Retina (tissue), 1 donor: ENCODE data around the gene CCDC69.
"Not testable (repeated sequence)": the region's sequence is repeated elsewhere in the genome, so short reads cannot be mapped to it uniquely, and the experiment has no call there.

Source experiments
- DNase-seq: peaks from one replicate; pipeline ENCODE4 v3.0.0-alpha.2; 2016

The CCDC69 gene

DNA sequence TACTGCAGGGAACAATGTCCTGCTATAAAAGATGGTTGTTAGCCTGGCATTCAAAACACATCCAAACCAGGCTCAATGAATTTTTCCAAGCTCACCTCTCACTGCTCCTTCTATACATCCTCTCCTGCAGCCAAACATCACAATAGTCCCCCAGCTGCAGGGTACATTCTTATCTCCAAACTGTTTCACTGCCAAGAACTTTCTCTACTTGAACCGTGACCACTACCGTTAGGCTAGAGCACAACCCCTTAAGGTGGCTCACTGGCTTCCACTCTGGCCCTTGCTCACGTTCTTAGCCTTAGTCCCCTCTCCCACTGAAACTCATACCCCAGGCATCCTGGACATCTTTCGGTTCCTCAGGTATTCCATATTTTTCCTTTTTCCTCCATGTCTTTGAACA, 37.4 kb downstream of the CCDC69 start:
- no peak for DNase-seq

DNA sequence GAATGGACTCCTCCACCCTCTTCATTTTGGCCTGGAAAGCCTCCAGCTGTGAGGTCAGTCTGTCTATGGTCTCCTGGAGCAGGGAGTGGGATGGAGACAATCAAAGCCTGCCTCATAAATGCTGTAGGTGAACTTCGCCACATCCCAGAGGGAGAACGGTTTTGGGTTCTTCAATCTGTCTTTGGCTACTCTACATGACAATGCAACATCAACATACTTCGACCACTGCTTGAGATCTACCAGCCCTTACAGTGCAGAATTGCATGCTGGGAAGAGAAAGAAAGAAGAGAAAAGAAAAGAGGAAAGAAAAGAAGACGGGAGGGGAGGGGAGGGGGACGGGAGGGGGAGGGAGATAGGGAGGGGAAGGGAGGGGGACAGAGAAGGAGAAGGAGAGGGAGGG, 37.8 kb downstream of the CCDC69 start:
- DNase-seq, result no peak

DNA sequence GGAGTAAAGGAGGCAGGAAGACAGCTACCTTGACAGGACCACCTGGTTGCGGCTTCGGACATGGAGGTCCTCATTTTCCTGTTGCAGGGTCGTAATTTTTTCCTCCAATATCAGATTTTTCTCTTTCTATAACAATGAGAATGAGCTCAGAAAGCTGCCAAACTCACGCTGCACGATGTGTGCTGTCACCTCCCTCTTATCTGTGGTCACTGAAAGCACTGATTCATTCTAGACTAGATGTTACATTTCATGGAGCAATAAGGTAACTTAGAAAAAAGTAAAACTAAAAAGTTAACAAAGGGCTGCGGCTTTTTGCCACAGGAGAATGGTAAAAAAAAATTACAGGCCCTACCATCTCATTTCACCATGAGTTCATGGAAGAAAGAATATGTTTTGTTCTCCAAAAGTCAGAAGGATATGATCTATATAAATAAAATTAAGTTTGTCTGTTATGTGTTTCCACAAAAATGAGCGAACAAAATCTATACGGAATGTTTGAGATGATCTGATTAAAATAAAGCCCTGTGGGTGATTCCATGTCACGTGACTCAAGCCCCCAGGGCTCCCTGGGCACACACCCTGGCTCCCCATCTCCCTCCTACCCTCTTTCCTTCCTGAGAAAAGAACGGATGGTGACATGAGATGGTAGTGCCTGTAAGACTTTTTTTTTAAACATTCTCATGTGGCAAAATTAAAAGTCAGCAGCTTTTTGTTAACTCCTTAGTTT, 39.4 kb downstream of the CCDC69 start:
- DNase-seq, result no peak

DNA sequence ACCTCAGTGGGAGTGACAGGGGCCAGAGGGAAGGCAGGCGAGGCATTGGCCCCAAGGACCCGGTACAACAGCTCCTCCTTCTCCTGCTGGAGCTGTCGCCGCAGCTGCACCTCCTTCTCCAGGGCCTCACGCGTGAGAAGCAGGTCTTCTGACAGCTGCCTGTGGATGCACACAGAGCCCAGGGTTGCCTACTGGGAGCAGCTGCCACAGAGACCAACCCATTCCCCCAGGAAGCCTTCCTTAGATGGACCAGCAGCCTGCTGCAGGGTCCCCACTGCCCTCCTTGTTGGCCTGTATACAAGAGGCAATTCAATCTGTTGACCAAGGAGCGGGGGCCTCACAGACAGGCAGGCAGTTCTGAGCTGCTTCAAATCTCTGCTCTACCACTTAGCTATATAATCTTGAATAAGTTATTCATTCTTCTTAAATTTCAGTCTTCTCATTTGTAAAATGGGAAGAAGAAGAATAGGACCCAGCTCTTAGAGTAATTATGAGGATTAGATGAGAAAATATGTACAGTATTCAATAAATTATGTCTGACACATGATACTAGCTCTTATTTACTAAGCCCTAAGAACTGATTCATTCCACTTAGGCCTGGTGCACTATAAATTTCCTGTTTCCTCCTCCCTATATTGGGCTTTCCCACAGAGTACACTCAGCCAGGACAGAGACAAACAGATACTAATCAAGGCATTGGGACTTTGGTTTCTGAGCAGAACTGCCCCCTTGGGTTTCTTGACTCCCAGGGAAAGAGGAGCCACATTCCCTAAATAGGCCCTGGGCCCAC, 40.2 kb downstream of the CCDC69 start:
- DNase-seq, result peak; percentile 39

DNA sequence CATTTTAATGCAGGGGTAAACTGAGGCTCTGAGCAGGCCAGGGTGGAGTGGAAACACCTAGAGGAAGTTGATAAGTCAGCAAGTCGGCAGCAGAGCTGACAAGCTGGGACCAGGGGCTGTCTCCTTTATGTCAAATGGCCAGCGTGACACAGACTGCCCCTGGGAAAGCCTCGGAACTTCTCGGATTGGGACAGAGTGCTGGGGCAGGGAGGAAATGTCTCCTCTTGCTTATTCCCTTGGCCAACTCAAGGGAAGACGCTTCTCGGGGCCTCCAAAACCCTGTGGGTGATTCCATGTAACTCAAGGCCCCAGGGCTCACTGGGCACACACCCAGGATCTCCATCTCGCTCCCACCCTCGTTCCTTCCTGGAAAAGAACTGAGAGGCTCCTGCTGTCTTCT, 40.9 kb downstream of the CCDC69 start:
- no peak for DNase-seq

DNA sequence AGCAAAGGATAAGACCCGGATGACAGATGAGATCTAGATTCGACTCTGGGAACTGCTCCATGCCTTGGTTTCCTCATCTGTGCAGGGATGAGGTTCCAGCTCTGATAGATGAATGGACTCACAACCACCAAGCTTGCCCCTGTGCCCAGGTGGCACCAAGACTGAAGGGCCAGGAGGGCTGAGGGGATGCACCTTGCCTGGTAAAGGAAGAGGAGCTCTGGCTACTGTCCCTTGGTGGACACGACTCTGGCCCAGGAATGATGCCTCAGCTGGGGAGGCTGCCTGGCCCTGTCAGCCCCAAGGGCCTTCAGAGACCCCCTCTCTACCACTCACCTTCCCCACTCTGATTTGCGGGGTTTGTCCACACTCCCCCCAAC, 41.4 kb downstream of the CCDC69 start:
- no peak for DNase-seq

DNA sequence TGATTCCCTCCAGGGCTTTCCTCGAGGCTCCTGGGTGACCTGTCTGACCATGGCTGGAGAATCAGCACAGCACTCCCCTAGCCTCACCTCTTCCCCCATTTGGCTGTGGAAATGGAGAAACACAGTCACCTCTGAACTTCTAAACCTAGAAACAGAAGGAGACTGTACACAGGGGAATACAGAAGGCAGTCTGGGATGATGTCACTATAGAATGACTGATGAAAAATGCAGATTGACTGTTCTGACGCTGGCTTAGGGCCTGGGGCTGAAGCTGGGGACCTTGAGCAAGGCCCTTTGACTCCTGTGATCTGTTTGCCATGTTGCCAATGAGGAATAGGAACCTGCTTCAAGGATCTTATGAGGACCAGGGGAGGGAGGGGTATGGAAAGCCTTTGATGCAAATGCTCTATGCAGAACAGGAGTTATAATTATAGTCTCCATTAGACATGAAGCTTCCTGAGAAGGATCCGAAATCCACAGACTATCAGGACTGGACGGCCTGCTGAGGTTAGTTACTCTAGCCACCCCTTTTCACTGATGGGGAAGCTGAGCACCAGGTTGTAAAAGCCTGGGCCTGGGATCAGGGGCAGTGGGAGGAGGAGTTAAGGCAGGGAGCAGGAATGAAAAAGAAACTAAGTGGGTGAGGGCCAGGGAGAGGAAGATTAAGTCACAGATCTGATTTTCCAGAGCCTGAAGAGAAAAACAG, 41.9 kb downstream of the CCDC69 start:
- no peak for DNase-seq

DNA sequence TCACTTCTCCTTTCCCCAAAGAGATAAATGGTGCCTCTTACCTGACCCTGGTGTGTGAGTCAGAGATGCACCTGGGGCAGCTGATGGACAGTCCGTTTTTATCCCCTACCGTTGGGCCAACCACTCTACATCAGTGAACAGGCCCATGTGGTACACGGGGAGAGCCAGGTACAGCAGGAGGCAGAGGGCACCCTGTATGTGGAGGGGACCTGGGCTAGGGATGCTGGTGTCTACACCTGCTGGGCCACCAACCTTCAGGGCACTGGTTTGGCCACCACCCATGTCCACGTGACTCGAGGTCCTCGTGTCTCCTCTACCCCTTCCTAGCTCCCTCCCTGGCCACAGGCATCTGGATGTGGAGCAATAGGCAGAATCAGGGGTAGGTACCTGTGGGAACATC, 43.6 kb downstream of the CCDC69 start:
- no peak for DNase-seq

DNA sequence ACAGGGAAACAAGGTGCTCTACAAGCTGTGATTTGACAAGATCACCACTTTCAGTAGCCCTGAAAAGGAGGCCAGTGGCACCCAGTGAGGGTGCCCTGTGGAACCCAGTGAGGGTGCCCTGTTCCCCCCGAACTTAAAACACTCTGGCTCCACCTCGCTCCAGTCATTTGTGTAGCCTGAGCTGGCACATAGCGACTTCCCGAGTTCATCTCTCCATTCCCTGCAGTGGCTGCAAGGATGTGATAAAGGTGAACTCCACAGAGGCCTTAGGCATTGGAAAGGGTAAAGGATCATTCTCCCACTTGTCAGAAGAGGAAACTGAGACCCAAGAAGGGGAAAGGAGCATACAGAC, 44.4 kb downstream of the CCDC69 start:
- no peak for DNase-seq

DNA sequence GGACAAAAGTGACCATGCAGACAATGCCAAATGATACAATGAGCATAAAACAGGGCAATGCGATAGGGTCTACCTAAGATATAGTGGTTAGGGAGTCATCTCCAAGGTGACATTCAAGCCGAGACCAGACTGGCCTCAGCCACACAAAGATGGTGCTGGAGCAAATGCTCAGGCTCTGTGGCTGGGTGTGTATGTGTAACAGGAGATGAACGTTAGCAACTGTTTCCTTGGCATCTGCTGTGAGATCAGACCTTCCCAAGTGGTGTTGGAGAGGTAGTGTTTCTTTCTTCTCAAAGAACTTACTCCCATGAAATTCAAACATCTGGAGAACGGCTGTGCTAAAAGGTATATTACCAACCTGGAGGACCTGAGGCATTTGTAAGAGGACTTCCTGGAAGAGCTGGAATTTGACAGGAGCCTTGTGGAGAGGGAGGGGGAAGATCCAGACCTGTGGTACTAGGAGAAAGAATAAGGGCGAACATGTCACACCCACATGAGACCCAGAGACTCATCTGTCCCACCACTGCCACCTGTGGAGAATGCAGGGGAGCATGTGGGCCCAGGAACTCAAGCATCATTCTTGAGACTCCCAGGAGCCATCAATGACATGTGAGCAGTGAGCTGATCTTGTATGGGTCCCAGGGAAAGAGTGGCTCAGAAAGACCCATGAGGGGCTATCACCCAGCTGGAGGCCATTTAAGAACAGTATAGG, 45.0 kb downstream of the CCDC69 start:
- DNase-seq, result no peak

DNA sequence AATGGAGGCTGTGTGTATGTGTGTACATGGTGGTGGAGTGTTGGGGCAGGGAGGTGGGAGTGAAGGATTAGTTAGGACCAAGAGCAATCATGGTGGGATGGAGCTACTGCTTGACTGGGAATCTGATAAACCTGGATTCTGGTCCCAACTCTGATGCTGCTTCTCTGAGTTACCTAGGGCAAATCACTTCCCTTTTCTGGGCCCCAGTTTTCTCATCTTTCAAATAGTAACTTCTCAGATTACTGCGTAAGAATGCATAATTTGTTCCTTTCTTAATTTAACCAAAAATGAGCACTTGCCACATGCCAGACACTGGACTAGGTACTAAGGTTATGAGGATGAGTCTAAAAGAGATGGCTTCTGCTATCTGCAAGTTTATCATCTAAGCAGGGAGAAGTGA, 45.5 kb downstream of the CCDC69 start:
- no peak for DNase-seq

DNA sequence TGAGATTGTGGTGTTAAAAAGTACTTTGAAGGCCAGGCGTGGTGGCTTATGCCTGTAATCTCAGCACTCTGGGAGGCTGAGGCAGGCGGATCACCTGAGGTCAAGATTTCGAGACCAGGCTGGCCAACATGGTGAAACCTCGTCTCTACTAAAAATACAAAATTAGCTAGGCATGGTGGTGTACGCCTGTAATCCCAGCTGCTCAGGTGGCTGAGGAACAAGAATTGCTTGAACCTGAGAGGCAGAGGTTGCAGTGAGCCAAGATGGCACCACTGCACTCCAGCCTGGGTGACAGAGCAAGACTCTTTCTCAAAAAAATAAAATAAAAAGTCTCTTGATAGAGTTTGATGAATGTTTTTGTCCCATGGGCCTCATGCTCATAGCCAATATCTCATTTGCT, 47.6 kb downstream of the CCDC69 start:
- not testable (repeated sequence) for DNase-seq

DNA sequence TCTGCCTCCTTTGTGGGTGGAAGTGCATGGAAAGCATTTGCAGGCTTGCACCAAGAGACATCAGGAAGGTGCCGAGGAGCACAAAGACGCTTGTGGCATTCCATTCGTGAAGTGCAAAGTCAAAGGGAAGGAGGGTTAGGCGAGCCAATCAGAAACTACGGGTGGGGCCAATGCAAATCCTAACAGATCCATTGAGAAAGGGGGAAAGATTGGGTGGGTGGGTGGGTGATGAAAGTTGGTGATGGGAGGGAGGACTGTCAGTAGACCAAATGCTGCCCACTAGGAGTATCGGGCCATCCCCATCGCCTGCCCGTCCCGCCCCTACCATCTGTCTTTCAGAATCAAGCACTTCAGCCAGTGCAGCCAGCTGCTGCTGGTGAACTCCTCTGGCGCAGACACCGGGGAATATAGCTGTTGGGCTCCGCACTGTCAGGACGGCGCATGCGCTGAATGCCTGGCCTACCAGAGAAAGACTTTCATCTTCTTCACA, 49.2 kb downstream of the CCDC69 start:
- no peak for DNase-seq

DNA sequence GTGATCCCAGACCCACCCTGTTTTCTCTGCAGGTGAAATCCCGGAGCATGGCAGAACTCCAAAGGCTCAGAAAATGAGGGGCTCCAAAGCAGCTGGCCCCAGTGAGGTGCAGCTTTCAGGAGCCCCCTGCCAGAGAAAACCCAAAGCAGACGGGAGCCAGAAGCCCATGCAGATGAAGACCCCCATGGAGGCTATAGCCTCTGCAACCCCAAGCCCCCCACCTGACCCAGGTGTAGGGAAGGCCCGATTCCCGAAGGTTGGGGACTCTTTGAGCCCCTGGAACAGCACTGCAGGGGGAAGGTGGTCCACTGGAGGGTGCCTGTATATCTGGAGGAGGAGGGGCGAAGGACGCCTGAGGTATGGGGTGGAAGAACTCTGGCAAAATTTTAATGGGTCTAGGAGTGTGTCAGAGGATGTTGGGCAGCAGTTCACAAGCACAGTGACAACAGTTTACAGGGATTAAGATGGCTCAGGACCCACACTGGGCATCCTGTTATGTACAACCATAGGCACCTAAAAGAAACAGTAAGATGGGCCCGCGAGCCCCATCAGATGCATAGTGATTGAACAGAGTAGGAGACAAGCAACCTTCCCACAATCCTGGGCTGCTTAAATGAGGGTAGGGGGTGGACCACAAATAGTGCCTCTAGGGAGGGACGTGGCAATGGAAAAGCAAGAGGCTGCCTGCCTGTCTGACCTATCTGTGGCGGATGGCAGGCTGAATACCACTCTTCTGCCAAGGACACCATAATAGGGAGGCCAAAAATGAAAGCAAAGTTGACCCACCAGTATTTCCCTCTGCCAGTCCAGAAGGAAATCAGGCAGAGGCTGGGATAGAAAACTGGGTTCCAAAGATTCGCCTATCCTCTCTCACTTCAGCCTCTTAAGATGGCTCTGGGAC, 49.9 kb downstream of the CCDC69 start:
- no peak for DNase-seq

DNA sequence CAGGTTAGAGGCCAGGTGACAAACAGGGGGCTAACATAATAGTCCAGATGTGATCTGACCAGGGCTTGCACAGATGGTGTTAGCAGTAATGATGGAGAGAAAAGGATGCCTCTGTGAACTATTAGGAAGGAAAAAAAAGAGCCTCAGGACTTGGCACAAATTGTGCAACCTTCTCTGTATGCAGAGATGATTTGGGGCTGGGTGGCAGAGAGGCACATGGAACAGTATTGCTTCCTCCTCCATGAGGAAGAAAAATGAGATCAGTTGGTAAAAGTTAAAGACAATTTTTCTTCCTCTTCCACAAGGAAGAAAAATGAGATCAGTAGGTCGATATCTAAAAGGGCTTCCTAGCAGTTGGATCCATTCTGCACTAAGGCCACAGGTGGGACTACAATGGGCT, 52.4 kb downstream of the CCDC69 start:
- no peak for DNase-seq

DNA sequence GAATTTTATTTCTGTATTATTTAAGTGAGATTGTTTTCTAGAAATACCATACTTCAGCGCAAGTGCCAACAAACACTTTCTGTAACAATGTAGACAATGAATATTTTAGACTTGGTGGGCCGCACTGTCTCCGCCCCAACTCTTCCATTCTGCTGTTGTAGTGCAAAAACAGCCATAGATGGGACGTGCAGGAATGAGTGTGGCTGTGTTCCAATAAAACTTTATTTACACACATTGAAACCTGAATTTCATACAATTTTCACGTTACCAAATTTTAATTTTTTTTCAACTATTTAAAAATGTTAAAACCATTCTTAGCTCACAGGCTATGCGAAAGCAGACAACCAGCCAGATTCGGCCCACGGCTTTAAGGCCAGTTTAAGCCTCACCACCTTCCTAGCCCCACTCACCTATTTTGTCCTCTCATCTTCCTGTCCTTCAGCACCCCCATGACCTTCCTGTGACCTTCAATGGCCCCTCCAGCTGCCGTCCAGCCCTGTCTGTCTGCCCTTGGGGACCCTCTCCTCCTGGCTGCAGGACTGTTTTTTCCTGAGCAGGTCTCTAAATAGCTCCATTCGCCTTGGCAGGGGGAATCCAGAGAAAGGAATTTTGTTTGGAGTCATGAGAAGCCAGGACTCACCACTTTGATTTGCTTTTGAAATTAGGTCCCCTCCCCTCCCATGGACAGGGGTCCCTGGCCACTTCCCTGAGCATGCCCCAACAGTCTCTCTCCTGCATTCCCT, 55.1 kb downstream of the CCDC69 start:
- no peak for DNase-seq

DNA sequence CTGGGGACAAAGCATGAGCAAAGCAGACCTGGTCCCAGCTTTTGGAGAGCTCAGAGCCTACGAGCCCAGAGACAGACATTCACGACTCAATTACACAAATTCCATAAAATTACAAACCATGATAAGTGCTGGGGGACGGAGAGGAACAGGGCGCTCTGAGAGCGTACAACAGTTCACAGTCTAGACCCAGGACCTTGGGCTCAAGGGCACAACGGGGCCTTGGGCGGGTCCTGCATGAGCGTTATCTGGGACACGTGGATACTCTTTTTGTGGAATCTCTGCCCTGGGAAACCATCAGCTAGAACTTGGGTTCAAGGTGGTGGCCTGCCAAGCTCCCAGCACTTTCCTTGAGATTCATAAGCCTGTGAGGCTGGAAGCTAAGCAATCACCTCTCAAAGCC, 56.9 kb downstream of the CCDC69 start:
- DNase-seq, result no peak

DNA sequence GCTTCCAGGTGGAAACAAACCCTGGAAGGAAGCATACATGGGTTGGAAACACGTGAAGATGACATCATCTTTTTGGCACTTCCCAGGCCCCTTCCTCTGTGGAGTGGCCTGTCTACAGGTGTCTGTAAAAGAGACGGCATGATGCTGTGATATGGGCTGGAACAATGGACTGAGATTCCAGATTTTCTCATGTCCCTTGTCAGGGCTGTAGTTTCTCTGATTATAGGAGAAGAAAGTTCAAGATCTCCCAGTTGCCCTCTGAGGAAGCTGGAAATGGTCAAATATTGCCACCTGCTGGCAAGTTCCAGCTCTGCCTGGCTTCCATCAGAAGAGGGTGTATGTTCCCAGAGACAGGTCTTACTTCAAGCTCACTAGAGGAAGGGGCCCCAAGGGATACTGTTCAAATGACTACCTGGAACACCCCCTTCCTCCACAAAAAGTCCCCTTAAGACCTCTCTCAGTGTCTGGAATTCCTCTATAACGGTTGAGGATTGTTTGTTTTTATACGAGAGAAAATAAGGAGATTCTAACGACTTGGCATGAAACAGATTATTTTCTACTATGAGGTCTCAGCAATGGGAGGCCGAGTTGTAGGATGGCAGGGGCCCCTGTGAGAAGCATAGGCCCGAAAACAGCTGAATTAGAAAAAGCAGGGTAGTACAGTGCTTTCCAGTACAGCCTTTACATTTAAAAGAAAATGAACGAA, 59.1 kb downstream of the CCDC69 start:
- peak; percentile 81 for DNase-seq

DNA sequence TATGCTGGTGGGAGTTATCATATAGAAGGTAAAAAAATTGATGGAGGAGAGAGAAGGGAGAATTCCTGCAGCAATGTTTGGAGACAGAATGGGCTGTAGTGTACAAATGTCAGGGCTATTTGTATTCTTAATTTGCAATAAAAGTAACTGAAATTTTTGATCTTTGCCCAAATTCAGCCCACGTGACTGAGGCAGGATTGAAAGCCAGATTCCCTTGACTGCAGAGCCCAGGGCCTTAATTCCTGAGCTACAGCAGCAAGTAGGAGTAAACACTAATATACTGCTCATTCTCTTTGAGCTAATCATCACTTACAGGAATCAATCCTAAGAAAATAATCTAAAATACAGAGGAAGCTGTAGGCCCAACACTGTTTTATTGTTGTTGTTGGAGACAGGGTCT, 61.1 kb downstream of the CCDC69 start:
- DNase-seq, result no peak

DNA sequence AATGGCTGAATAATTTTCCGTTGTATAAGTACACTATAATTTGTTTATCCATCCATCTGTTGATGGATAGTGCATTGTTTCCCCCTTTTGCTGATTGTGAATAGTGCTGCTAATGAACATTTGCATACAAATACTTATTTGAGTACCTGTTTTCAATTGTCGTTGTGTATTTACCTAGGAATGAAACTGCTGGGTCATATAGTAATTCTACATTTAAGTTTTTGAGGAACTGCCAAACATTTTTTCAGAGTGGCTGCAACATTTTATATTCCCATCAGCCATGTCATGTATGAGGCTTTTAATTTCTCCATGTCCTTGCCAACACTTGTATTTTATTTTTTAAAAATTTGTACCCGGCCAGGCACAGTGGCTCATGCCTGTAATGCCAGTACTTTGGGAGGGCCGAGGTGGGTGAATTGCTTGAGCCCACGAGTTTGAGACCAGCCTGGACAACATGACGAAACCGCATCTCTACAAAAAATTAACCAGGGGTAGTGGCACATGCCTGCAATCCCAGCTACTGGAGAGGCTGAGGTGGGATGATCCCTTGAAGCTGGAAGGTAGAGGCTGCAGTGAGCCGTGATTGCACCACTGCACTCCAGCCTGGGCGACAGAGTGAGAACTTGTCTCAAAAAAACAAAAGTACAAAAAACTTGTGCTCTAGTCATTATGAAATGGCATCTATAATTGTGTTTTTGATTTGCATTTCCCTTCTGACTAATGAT, 64.1 kb downstream of the CCDC69 start:
- no peak for DNase-seq
